ENCODE data around the gene SLC10A1.

Gene SLC10A1

GRCh38 chr14:69796797-69797500 lies at the start of gene SLC10A1:
SLC10A1 (minus strand) TSS chr14:69797241; CDS start chr14:69797155, 86 bp downstream.
- no peak for DNase-seq (ENCODE audit: low read depth)
- H3K4me3 ChIP-seq (ENCODE audit: low read depth, low read length) = no peak within 1 kb of the TSS
- in situ Hi-C loops (cut with HindIII; ENCODE audit: low sequenced_read_pairs) = no loop called here
- no peak for TF ChIP-seq CTCF (IDR thresholded peaks at IDR 0.05; ENCODE audit: low read depth, low read length, missing control alignments)

GRCh38 chr14:69845787-69846186 lies 48.7 kb upstream of the SLC10A1 start:
- H3K4me3 ChIP-seq (ENCODE audit: low read depth, low read length) = no peak overlapping the region
- in situ Hi-C loops (cut with HindIII; ENCODE audit: low sequenced_read_pairs) = no loop called here
- DNase-seq (ENCODE audit: low read depth) = no peak
- TF ChIP-seq CTCF (IDR thresholded peaks at IDR 0.05; ENCODE audit: low read depth, low read length, missing control alignments) = no peak

- no peak for DNase-seq (ENCODE audit: low read depth)
- in situ Hi-C loops (cut with HindIII; ENCODE audit: low sequenced_read_pairs) = no loop called here
- H3K4me3 ChIP-seq (ENCODE audit: low read depth, low read length) = no peak overlapping the region
- no peak for TF ChIP-seq CTCF (IDR thresholded peaks at IDR 0.05; ENCODE audit: low read depth, low read length, missing control alignments)
Measured at GRCh38 chr14:69845050-69845581, 48.1 kb upstream of the SLC10A1 start.

- in situ Hi-C loops (cut with HindIII; ENCODE audit: low sequenced_read_pairs) = no loop called here
- no peak for TF ChIP-seq CTCF (IDR thresholded peaks at IDR 0.05; ENCODE audit: low read depth, low read length, missing control alignments)
- no peak for DNase-seq (ENCODE audit: low read depth)
- no peak overlapping the region for H3K4me3 ChIP-seq (ENCODE audit: low read depth, low read length)
Measured at GRCh38 chr14:69844171-69844570, 47.1 kb upstream of the SLC10A1 start.

- DNase-seq (ENCODE audit: low read depth) = no peak
- H3K4me3 ChIP-seq (ENCODE audit: low read depth, low read length) = no peak overlapping the region
- in situ Hi-C loops (cut with HindIII; ENCODE audit: low sequenced_read_pairs) = no loop called here
- no peak for TF ChIP-seq CTCF (IDR thresholded peaks at IDR 0.05; ENCODE audit: low read depth, low read length, missing control alignments)
Measured at GRCh38 chr14:69842686-69843420, 45.8 kb upstream of the SLC10A1 start.

GRCh38 chr14:69841656-69842055 lies 44.6 kb upstream of the SLC10A1 start:
- no peak overlapping the region for H3K4me3 ChIP-seq (ENCODE audit: low read depth, low read length)
- in situ Hi-C loops (cut with HindIII; ENCODE audit: low sequenced_read_pairs) = no loop called here
- TF ChIP-seq CTCF (IDR thresholded peaks at IDR 0.05; ENCODE audit: low read depth, low read length, missing control alignments) = no peak
- no peak for DNase-seq (ENCODE audit: low read depth)
